ENCODE results near the gene VSTM1.

Gene VSTM1

GRCh38 chr19:54014920-54015560, 48.7 kb downstream of the VSTM1 start:
- in situ Hi-C loops (cut with HindIII; ENCODE audit: low sequenced_read_pairs): no loop called here

DNA sequence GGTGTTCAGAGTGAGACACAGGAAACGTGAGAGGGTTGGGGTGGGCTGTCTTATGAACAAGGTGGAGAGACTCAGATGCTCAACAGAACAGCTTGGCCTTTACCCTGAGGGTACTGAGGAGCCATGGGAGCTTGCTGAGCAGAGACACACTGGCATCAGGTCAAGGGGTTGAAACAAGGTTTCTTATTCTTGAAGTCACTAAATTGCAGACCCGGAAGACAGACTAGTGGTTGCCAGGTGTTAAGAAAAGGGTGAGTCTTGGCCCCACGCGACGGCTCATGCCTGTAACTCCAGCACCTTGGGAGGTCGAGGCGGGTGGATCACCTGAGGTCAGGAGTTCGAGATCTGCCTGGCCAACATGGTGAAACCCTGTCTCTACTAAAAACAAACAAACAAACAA, 49.8 kb downstream of the VSTM1 start:
- in situ Hi-C loops (cut with HindIII; ENCODE audit: low sequenced_read_pairs): no loop called here

DNA sequence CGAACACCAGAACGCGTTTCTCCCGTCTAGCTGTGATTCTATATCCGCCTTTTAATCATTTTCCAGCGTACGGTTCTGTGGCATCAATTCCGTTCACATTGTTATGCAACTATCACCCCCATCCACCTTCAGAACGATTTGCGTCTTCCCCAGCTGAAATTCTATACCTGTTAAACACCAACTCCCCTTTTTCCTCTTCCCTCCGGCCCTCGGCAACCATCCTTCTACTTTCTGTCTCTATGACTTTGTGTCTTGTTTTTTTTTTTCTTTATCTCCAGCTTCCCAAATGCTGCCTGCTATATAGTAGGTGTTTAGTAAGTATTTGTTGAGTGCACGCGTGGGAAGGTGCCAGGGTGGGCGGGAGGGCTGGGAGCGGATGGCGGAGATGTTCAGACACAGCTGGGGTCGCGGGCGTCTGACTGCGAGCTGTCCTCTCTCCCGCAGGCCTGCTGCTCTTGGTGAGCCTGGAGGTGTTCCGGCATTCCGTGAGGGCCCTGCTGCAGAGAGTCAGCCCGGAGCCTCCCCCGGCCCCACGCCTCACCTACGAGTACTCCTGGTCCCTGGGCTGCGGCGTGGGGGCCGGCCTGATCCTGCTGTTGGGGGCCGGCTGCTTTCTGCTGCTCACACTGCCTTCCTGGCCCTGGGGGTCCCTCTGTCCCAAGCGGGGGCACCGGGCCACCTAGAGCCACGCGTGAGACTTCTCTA, 52.0 kb downstream of the VSTM1 start:
- in situ Hi-C loops (cut with HindIII; ENCODE audit: low sequenced_read_pairs): no loop called here

DNA sequence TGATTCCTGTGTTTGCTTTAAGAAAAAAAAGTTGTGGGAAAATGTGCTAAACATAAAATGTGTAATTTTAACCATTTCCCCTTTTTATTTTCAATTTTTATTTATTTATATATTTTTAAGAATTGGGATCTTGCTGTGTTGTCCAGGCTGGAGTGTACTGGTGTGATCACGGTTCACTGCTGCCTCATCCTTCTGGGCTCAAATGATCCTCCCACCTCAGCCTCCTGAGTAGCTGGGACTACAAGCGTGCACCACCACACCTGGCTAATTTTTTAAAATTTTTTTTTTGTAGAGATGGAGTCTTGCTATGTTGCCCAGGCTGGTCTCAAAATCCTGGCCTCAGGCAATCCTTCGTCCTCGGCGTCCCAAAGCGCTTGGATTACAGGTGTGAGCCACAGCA, 53.2 kb downstream of the VSTM1 start:
- in situ Hi-C loops (cut with HindIII; ENCODE audit: low sequenced_read_pairs): no loop called here

DNA sequence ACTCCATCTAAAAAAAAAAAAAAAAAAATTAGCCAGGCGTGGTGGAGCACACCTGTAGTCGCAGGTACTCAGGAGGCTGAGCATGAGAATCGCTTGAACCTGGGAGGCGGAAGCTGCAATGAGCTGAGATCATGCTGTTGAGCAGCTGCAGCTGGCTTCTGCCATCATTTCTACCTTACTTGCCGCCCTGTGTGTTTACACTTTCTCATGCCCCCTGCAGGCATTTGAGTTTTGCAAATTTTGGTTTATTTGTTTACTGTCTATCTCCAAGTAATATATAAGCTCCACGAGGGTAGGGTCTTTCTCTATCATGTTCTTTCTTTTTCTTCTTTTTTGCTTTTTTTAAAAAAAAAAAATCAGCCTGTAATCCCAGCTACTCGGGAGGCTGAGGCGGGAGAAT, 54.3 kb downstream of the VSTM1 start:
- in situ Hi-C loops (cut with HindIII; ENCODE audit: low sequenced_read_pairs): no loop called here

DNA sequence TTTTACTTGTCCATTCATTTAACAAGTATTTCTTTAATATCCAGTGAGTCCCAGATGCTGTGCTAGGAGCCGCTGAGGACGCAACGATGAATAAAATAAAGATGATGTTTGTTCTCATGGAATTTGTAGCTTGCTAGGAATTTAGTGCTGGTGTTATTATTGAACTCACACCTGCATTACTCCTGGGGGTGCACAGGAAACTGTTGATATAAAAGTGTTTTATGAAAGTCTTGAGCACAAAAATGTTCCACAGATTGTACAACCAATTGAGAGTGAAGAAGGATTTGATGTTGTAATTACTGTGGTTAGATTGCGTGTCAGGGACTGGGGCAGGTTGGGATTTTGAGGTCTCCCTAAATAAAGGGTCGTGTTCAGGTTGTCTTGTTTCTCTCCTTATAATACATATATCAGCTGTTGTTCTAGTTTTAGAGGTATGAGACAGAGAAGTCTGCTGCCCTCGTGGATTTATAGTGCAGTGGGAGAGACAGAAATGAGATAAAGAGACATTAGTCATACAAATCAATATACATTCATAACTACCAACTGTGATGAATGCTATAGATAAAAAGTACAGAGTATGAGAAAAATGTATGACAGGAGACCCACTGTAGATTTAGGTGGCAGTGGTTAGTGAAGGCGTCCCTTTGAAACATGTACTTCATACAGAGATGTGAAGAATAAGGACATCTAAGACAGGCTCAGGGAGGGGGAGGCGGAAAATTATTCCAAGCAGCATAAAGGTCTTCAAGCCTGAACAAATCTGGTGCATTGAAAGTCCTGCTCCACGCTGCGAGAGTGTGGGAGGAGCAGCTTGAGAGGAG, 61.0 kb downstream of the VSTM1 start:
- in situ Hi-C loops (cut with HindIII; ENCODE audit: low sequenced_read_pairs): no loop called here

- in situ Hi-C loops (cut with HindIII; ENCODE audit: low sequenced_read_pairs): no loop called here
Observed at GRCh38 chr19:54001496-54001895, 62.2 kb downstream of the VSTM1 start.

GRCh38 chr19:53999694-54000093, 64.0 kb downstream of the VSTM1 start:
- in situ Hi-C loops (cut with HindIII; ENCODE audit: low sequenced_read_pairs): no loop called here

GRCh38 chr19:53998223-53998622, 65.5 kb downstream of the VSTM1 start:
- in situ Hi-C loops (cut with HindIII; ENCODE audit: low sequenced_read_pairs): no loop called here

DNA sequence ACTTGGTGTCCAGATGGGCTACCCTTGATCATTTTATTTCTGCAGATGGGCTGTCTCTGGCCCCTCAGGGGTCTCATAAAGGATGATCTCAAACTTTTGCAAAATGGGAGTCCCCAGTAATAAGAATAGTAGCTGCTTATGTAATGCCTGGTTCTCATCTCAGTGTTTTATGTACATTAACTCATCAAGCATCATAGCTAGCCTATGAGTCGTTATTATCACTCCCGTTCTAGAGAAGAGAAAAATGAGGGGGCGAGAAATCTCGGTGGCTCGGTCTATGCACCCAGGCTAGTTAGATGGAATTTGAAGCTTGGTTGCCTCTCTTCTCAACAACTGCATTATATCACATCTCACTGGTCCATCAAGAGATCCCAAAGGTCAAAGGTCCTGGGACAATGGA, 68.9 kb downstream of the VSTM1 start:
- in situ Hi-C loops (cut with HindIII; ENCODE audit: low sequenced_read_pairs): no loop called here

GRCh38 chr19:53993448-53993847, 70.2 kb downstream of the VSTM1 start:
- in situ Hi-C loops (cut with HindIII; ENCODE audit: low sequenced_read_pairs): no loop called here

DNA sequence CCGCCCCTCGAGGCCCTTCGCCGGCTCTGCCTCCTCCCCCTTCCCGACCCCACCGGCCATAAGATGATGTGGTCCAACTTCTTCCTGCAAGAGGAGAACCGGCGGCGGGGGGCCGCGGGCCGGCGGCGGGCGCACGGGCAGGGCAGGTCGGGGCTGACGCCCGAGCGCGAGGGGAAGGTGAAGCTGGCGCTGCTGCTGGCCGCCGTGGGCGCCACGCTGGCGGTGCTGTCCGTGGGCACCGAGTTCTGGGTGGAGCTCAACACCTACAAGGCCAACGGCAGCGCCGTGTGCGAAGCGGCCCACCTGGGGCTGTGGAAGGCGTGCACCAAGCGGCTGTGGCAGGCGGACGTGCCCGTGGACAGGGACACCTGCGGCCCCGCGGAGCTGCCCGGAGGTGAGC, 70.9 kb downstream of the VSTM1 start:
- in situ Hi-C loops (cut with HindIII; ENCODE audit: low sequenced_read_pairs): no loop called here

GRCh38 chr19:53992211-53992610, 71.5 kb downstream of the VSTM1 start:
- in situ Hi-C loops (cut with HindIII; ENCODE audit: low sequenced_read_pairs): no loop called here

DNA sequence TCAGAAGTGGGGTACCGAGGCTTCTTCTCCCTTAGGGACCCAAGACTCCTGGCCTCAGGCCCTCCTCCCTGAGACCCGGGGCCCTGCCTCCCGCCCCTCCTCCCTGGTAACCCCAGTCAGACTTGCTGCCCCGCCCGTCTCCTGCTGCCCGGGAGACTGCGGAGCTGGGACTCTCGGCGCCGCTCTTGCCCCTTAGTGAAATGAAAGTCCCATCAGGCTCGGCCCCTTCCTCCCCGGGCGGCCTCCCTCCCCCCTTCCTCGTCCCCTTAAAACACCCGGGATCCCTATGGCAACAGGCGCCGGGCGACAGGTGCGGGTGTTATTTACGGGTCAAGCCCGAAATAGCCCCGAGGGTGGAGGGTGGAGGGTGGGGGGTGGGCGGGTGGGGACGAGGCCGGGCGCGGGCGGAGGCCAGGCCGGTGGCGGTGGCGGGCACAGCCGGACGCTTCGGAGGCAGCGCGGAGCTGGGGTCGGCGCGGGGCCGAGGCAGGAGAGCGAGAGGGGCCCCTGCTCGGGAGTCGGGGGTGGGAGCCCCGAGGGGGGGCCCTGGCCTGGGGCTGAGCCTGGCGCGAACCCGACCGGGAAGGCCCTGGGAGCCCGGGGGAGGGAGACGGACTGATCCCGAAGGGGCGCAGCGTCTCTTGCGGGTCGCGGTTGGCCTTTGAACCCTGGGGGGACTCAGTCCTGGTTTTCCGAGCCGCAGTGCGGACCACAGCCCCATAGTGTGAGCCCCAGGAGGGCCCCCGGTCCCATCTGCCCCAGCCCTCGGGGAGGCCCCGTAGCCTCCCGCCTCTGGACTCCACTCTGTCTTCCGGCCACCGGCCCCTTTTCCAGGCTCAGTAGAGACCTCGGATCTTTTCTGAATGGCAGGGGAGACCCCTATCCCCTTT, 72.2 kb downstream of the VSTM1 start, which contains the start of gene CACNG6:
Gene CACNG6, plus strand, starts transcription at position 414 of the 890 bp plus-strand sequence. CDS start 1,241 bp downstream, outside the sequence.
- in situ Hi-C loops (cut with HindIII; ENCODE audit: low sequenced_read_pairs): no loop called here
